Esophagus (tissue), 2 donors: ENCODE data around the gene ZNF576. TPM values are rescaled to one million over a fixed set of nuclear protein-coding genes. Genes with fewer than 3 reads are reported as not detected.
A peak's percentile ranks its signal among the peaks of the same experiment; 100 is the strongest.
"Not testable (repeated sequence)": the region's sequence is repeated elsewhere in the genome, so short reads cannot be mapped to it uniquely, and the experiment has no call there.

Source experiments
- H3K27ac ChIP-seq, 2 donors: one replicate each; pipeline ENCODE4 v1.5.1; 2013; ENCODE audit warnings: low read depth in 2 of 2, mild to moderate bottlenecking in 2 of 2, inconsistent platforms in 1 of 2, low read length in 1 of 2, moderate library complexity in 1 of 2
- H3K27me3 ChIP-seq, 2 donors: one replicate each; pipeline ENCODE4 v1.6.1; 2013; ENCODE audit warnings: low read length in 2 of 2, control low read depth in 1 of 2, mild to moderate bottlenecking in 1 of 2; ENCODE audit not compliant: insufficient read depth in 2 of 2, control insufficient read depth in 1 of 2
- H3K36me3 ChIP-seq, 2 donors: one replicate each; pipeline ENCODE4 v1.6.1; 2013; ENCODE audit warnings: low read length in 1 of 2; ENCODE audit not compliant: control insufficient read depth in 2 of 2, insufficient read depth in 2 of 2
- H3K4me1 ChIP-seq, 2 donors: one replicate each; pipeline ENCODE4 v1.6.1; 2013; ENCODE audit warnings: low read length in 1 of 2; ENCODE audit not compliant: control insufficient read depth in 2 of 2, insufficient read depth in 2 of 2
- H3K4me3 ChIP-seq, 2 donors: one replicate each; pipeline ENCODE4 v1.5.1; 2013; ENCODE audit warnings: low read length in 2 of 2, mild to moderate bottlenecking in 2 of 2, low read depth in 1 of 2, moderate library complexity in 1 of 2
- H3K9me3 ChIP-seq, 2 donors: one replicate each; pipeline ENCODE4 v1.6.1; 2013; ENCODE audit warnings: mild to moderate bottlenecking in 2 of 2, low read depth in 1 of 2, low read length in 1 of 2, moderate library complexity in 1 of 2; ENCODE audit not compliant: control insufficient read depth in 2 of 2, insufficient read depth in 1 of 2
- WGBS, 2 donors: extraction: QIAGEN DNeasy Blood & Tissue Kit; methylation state at CpG; one replicate each; pipeline ENCODE4 v1.1.7; 2013; 5-methylcytosine and 5-hydroxymethylcytosine counted together
- polyA plus RNA-seq, 2 donors: library from polyadenylated mRNA; stranded (reverse); fragments of 200-250 nt; gene quantifications; one replicate each; pipeline ENCODE4 v1.2.3, GENCODE V29; 2013
- donor health status: healthy with polysubstance abuse.
- donor health status: Bipolar disorder and iron deficiency.

The ZNF576 gene
- polyA plus RNA-seq, 2 donors = 6.8 to 13.0 TPM

DNA sequence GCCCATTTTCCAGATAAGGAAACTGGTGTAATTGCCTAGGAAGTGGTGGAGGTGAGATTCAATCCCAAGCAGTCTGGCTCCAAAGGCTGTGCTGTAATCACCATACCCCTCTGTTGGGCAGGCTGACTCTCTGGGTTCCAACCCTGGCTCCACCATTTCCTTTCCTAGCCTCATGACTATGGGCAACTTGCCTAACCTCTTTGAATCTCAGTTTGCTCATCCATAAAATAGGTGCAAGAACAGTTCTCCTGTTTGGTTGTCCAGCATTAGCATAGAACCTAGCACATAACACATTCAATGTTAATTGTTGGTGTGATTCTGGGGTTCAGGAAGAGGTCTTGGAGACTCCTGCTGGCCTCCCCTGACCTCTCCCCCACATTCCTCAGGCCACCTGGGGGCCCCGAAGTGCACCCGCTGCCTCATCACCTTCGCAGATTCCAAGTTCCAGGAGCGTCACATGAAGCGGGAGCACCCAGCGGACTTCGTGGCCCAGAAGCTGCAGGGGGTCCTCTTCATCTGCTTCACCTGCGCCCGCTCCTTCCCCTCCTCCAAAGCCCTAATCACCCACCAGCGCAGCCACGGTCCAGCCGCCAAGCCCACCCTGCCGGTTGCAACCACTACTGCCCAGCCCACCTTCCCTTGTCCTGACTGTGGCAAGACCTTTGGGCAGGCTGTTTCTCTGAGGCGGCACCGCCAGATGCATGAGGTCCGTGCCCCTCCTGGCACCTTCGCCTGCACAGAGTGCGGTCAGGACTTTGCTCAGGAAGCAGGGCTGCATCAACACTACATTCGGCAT is 2.2 kb downstream of the ZNF576 start:
- Histone ChIP-seq H3K4me1 (peaks cover 7 to 8% of the 10 kb centered on the region in 2 donors), H3K27ac (no peak overlapping the region), H3K36me3 (peaks cover 10 to 12% of the 10 kb centered on the region in 2 donors), H3K27me3 (no peaks in the 10 kb centered on the region), H3K4me3 (no peak overlapping the region), H3K9me3 (no peaks in the 10 kb centered on the region)
- WGBS, 2 donors = 93 to 95% methylated on average over 19 of the region's 19 CpGs

GRCh38 chr19:43599635-43600295 is 3.4 kb downstream of the ZNF576 start:
- Histone ChIP-seq H3K27ac (no peak overlapping the region), H3K36me3 (peaks cover 10% of the 10 kb centered on the region in 2 donors), H3K4me3 (no peak overlapping the region), H3K9me3 (no peaks in the 10 kb centered on the region), H3K27me3 (no peaks in the 10 kb centered on the region), H3K4me1 (peaks cover 7 to 8% of the 10 kb centered on the region in 2 donors)
- 60 to 74% methylated on average over 4 of the region's 4 CpGs for WGBS, 2 donors

DNA sequence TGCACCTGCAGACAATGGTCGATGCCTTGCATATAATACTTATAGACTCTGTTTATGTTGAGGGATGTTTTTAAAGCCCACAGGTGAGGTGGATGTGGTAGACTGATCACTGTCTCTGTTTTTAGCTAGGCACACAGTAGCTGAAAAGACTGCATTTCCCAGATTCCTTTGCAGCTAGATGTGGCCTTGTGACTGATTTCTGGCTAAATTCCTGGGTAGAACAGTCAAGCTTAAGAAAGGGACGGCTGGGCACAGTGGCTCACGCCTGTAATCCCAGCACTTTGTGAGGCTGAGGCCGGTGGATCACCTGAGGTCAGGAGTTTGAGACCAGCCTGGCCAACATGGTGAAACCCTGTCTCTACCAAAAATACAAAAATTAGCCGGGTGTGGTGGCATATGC is 3.9 kb downstream of the ZNF576 start:
- WGBS, 2 donors = 70 to 71% methylated on average over 5 of the region's 5 CpGs
- peaks cover 10 to 12% of the 10 kb centered on the region in 2 donors for H3K36me3 ChIP-seq
- H3K4me3 ChIP-seq, H3K4me1 ChIP-seq, H3K9me3 ChIP-seq, H3K27ac ChIP-seq, H3K27me3 ChIP-seq: not testable (repeated sequence)

DNA sequence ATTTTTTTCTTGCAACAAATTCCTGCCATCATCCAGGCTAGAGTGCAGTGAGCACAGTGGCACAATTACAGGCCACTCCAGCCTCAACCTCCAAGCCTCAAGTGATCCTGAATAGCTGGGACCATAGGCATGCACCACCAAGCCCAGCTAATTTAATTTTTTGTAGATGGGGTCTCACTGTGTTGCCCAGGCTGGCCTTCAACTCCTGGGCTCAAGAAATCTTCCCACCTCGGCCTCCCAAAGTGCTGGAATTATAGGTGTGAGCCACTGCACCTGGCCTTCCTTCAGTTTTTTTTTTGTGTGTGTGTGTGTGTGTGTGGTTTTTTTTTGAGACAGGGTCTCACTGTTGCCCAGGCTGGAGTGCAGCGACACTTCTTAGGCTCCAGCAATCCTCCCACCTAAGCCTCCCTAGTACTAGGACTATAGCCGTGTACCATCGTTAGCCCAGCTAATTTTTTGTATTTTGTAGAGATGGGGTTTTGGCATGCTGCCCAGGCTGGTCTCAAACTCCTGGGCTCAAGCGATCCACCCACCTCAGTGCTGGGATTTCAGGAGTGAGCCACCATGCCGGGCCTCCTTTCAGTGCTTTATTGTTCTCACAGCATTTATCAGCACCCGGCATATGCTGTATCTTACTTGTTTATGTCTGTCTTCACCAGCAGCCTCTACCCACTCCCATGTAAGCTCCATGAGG is 9.6 kb downstream of the ZNF576 start:
- H3K36me3 ChIP-seq = peaks cover 2 to 7% of the 10 kb centered on the region in 2 donors
- no peaks in the 10 kb centered on the region for H3K27me3 ChIP-seq
- H3K4me1 ChIP-seq = no peaks in the 10 kb centered on the region
- H3K27ac ChIP-seq = peak overlapping the region; percentile 9 to 40
- no peaks in the 10 kb centered on the region for H3K9me3 ChIP-seq
- 73 to 79% methylated on average over 7 of the region's 7 CpGs for WGBS, 2 donors
- no peak overlapping the region for H3K4me3 ChIP-seq

- Histone ChIP-seq H3K9me3 (no peaks in the 10 kb centered on the region), H3K27me3 (no peaks in the 10 kb centered on the region), H3K4me3 (no peak overlapping the region), H3K27ac (peak overlapping the region; percentile 33 to 59), H3K4me1 (no peaks in the 10 kb centered on the region), H3K36me3 (peaks cover 2% of the 10 kb centered on the region in 2 donors)
- 55 to 63% methylated on average over 7 of the region's 7 CpGs for WGBS, 2 donors
These were observed 10.3 kb downstream of the ZNF576 start for GRCh38 chr19:43606569-43607229.

- Histone ChIP-seq H3K27ac (peak overlapping the region in 1 of 2 donors; percentile 59), H3K9me3 (no peaks in the 10 kb centered on the region), H3K27me3 (no peaks in the 10 kb centered on the region), H3K4me3 (no peak overlapping the region), H3K36me3 (peaks cover 5 to 8% of the 10 kb centered on the region in 2 donors), H3K4me1 (no peaks in the 10 kb centered on the region)
- WGBS, 2 donors = 73 to 79% methylated on average over 28 of the region's 28 CpGs
These were observed 11.1 kb downstream of the ZNF576 start for GRCh38 chr19:43607238-43608205.

DNA sequence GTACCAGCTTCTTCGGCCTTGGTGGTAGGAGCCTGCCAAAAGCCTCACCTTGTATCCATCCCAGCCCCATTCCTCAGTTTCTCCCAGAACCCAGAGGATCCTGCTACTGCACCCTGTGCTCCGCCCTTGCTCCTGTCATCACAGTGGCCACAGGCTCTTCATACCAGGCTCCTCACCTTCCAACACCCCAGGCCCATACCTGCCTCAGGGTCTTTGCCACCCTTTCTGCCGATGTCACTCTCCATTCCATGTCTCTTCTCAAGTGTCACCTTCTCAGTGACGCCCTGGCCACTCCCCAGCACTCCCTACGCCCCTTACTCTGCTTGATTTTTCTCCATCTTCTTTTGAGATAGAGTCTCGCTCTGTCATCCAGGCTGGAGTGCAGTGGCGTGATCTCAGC is 13.5 kb downstream of the ZNF576 start:
- Histone ChIP-seq H3K36me3 (peaks cover 9 to 15% of the 10 kb centered on the region in 2 donors), H3K27me3 (no peaks in the 10 kb centered on the region), H3K9me3 (no peaks in the 10 kb centered on the region), H3K4me3 (no peak overlapping the region), H3K27ac (no peak overlapping the region), H3K4me1 (no peaks in the 10 kb centered on the region)
- WGBS, 2 donors = 89 to 91% methylated on average over 7 of the region's 7 CpGs

- H3K9me3 ChIP-seq = no peaks in the 10 kb centered on the region
- H3K27me3 ChIP-seq = no peaks in the 10 kb centered on the region
- H3K36me3 ChIP-seq = peaks cover 7 to 15% of the 10 kb centered on the region in 2 donors
- no peak overlapping the region for H3K27ac ChIP-seq
- no peaks in the 10 kb centered on the region for H3K4me1 ChIP-seq
- 72 to 82% methylated on average over 3 of the region's 3 CpGs for WGBS, 2 donors
- no peak overlapping the region for H3K4me3 ChIP-seq
These were observed 14.1 kb downstream of the ZNF576 start for GRCh38 chr19:43610493-43610892.
